Liver (tissue), 9 donors: ENCODE data around the gene SFMBT2. TPM values are rescaled to one million over a fixed set of nuclear protein-coding genes. Genes with fewer than 3 reads are reported as not detected.

Experiments used
- DNase-seq: peaks from one replicate; pipeline ENCODE4 v3.0.0-alpha.2; 2017; ENCODE audit warnings: low spot score
- H3K27ac ChIP-seq, 2 donors: one replicate each; pipeline ENCODE4 v1.7.0; 2013; ENCODE audit warnings: inconsistent platforms in 2 of 2, low read length in 2 of 2, control low read depth in 1 of 2, low read depth in 1 of 2, mild to moderate bottlenecking in 1 of 2
- H3K27me3 ChIP-seq, 4 donors: one replicate each; pipeline versions ENCODE4 v1.6.1 to v1.7.0; 2013; ENCODE audit warnings: low read length in 3 of 4, inconsistent platforms in 1 of 4, mild to moderate bottlenecking in 1 of 4, moderate library complexity in 1 of 4; ENCODE audit not compliant: control insufficient read depth in 4 of 4, insufficient read depth in 4 of 4
- H3K36me3 ChIP-seq, 4 donors: one replicate each; pipeline versions ENCODE4 v1.6.1 to v1.7.0; 2013; ENCODE audit warnings: low read length in 3 of 4, mild to moderate bottlenecking in 3 of 4, low read depth in 1 of 4, moderate library complexity in 1 of 4; ENCODE audit not compliant: control insufficient read depth in 4 of 4, insufficient read depth in 3 of 4
- H3K4me1 ChIP-seq, 4 donors: one replicate each; pipeline versions ENCODE4 v1.6.1 to v1.7.0; 2013; ENCODE audit warnings: low read length in 3 of 4, mild to moderate bottlenecking in 3 of 4, moderate library complexity in 1 of 4; ENCODE audit not compliant: control insufficient read depth in 4 of 4, insufficient read depth in 4 of 4
- H3K4me3 ChIP-seq, 3 donors: one replicate each; pipeline versions ENCODE4 v1.6.1 to v1.7.0; 2013; ENCODE audit warnings: low read length in 3 of 3, control low read depth in 1 of 3, low read depth in 1 of 3, mild to moderate bottlenecking in 1 of 3
- H3K9ac ChIP-seq, 2 donors: one replicate each; pipeline ENCODE4 v1.7.0; 2013; ENCODE audit warnings: low read length in 2 of 2, mild to moderate bottlenecking in 2 of 2, moderate library complexity in 2 of 2, control low read depth in 1 of 2, low read depth in 1 of 2
- H3K9me3 ChIP-seq, 4 donors: one replicate each; pipeline versions ENCODE4 v1.6.1 to v1.7.0; 2013; ENCODE audit warnings: low read length in 3 of 4; ENCODE audit not compliant: control insufficient read depth in 4 of 4
- CTCF ChIP-seq: fragments of 150-350 bp; IDR thresholded peaks from 2 replicates; pipeline ENCODE4 v1.5.1; 2017; ENCODE audit warnings: improper control_type of control experiment, low read depth, low read length; ENCODE audit not compliant: missing input control
- EGR1 ChIP-seq, 2 donors: IDR thresholded peaks; 2 replicates each; pipeline ENCODE4 v1.6.1; 2016 to 2018; ENCODE audit warnings: antibody characterized with exemption in 2 of 2, low read depth in 2 of 2
- FOXA1 ChIP-seq: IDR thresholded peaks from 2 replicates; pipeline ENCODE4 v1.6.1; 2016; ENCODE audit warnings: antibody characterized with exemption
- FOXA2 ChIP-seq: IDR thresholded peaks from 2 replicates; pipeline ENCODE4 v1.6.1; 2016; ENCODE audit warnings: antibody characterized with exemption
- GABPA ChIP-seq, 2 donors: IDR thresholded peaks in 1 of 2; conservative IDR thresholded peaks in 1 of 2; 2 replicates each; pipeline ENCODE4 v1.6.1; 2016; ENCODE audit warnings: antibody characterized with exemption in 2 of 2, mild to moderate bottlenecking in 1 of 2, moderate library complexity in 1 of 2
- HNF4A ChIP-seq, 2 donors: conservative IDR thresholded peaks; 2 replicates each; pipeline ENCODE4 v1.6.1; 2016; ENCODE audit warnings: antibody characterized with exemption in 2 of 2, mild to moderate bottlenecking in 2 of 2
- HNF4G ChIP-seq: IDR thresholded peaks from 2 replicates; pipeline ENCODE4 v1.6.1; 2016; ENCODE audit warnings: antibody characterized with exemption
- JUND ChIP-seq, 2 donors: IDR thresholded peaks; 2 replicates each; pipeline ENCODE4 v1.6.1; 2016; ENCODE audit warnings: antibody characterized with exemption in 2 of 2
- NR2F2 ChIP-seq: IDR thresholded peaks from 2 replicates; pipeline ENCODE4 v1.6.1; 2016; ENCODE audit warnings: antibody characterized with exemption
- RAD21 ChIP-seq, 2 donors: IDR thresholded peaks; 2 replicates each; pipeline ENCODE4 v1.6.1; 2016; ENCODE audit warnings: antibody characterized with exemption in 2 of 2, mild to moderate bottlenecking in 2 of 2
- REST ChIP-seq: IDR thresholded peaks from 2 replicates; pipeline ENCODE4 v1.6.1; 2016; ENCODE audit warnings: antibody characterized with exemption, mild to moderate bottlenecking
- RXRA ChIP-seq, 2 donors: IDR thresholded peaks; 2 replicates each; pipeline ENCODE4 v1.6.1; 2017 to 2018; ENCODE audit warnings: antibody characterized with exemption in 2 of 2, mild to moderate bottlenecking in 1 of 2
- SP1 ChIP-seq: IDR thresholded peaks from 2 replicates; pipeline ENCODE4 v1.6.1; 2018; ENCODE audit warnings: antibody characterized with exemption, mild to moderate bottlenecking
- TAF1 ChIP-seq: conservative IDR thresholded peaks from 2 replicates; pipeline ENCODE4 v1.6.1; 2016; ENCODE audit warnings: antibody characterized with exemption, mild to moderate bottlenecking
- YY1 ChIP-seq: IDR thresholded peaks from 2 replicates; pipeline ENCODE4 v1.6.1; 2016; ENCODE audit warnings: antibody characterized with exemption, mild to moderate bottlenecking
- WGBS: extraction: QIAGEN DNeasy Blood & Tissue Kit; methylation state at CpG from one replicate; pipeline ENCODE4 v1.1.7; 2013; 5-methylcytosine and 5-hydroxymethylcytosine counted together
- polyA plus RNA-seq, 2 donors: library from polyadenylated mRNA; stranded (reverse) in 1 of 2; unstranded in 1 of 2; fragments of 200-250 nt in 1 of 2; fragments of >200 nt in 1 of 2; fragmentation: Nextera tagmentation in 1 of 2; extraction: Ambion mirVana in 1 of 2; gene quantifications; one replicate each; pipeline versions ENCODE4 v1.2.1 to v1.2.3, GENCODE V29; 2013 to 2015
- total RNA-seq, 2 donors: library from RNA; depleted of rRNA; stranded (reverse); fragments of >200 nt; gene quantifications; one replicate each; pipeline ENCODE4 v1.2.3, GENCODE V29; 2014
- TF ChIP-seq, protein P1 (sequence below): IDR thresholded peaks from 2 replicates; pipeline ENCODE4 v1.6.1; 2016; ENCODE audit warnings: antibody characterized with exemption
- TF ChIP-seq, protein P2 (sequence below): IDR thresholded peaks from 2 replicates; pipeline ENCODE4 v1.6.1; 2016; ENCODE audit warnings: antibody characterized with exemption
- TF ChIP-seq, protein P3 (sequence below): IDR thresholded peaks from 2 replicates; pipeline ENCODE4 v1.6.1; 2016; ENCODE audit warnings: antibody characterized with exemption
- donor health status: healthy.
- donor health status: healthy.
- donor health status: healthy.
- donor health status: healthy.
- donor health status: healthy.

SFMBT2 gene
- total and polyA plus RNA-seq, 4 donors = 0.46 to 2.8 (median 1.5) TPM

DNA sequence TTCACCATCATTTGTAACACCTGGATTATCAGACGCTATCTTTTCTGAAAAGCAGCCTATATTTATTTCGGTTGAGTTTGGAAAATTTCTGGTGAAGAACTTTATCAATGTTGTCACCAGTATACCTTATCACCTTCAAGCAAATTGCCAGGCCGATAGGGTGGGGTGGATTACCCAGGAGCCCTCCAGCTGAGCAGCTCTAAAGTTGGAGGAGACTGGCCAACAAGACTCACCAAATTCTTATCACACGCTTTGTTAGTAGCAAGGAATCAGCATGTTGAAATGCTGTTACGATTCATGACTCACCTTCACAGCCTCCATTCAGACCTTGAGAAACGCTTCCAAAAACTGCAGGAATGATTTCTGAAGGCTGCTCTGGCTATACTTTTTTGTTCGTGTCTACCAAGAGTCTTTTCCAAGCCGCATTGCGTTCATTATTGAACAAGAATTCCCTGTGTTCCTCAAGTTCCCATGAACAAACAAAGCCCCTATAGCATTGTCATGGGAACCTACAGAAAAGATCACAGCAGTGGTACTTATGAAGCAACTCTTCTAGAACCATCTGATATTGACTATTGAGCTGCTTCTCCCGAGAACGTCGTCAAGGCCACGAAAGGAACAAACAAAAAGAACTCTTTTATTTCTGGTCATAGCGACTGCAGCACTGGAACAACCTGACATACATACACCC lies 291.4 kb downstream of the SFMBT2 start:
- Histone ChIP-seq H3K9me3 (no peaks in the 10 kb centered on the region), H3K36me3 (no peaks in the 10 kb centered on the region), H3K4me1 (no peaks in the 10 kb centered on the region), H3K4me3 (no peak overlapping the region), H3K27me3 (no peaks in the 10 kb centered on the region), H3K9ac (no peak overlapping the region), H3K27ac (no peak overlapping the region)
- 80% methylated on average over 14 of the region's 14 CpGs for WGBS
- DNase-seq = no peak
- TF ChIP-seq FOXA2 (no peak), TAF1 (no peak), RAD21 (IDR thresholded peaks at IDR 0.05) (no peak), FOXA1 (no peak), YY1 (no peak), HNF4A (conservative IDR thresholded peaks at IDR 0.05) (no peak), RXRA (IDR thresholded peaks at IDR 0.05) (no peak), HNF4G (no peak), REST (no peak), CTCF (no peak), EGR1 (IDR thresholded peaks at IDR 0.05; ENCODE audit: low read depth in 2 of 2) (no peak), NR2F2 (no peak), GABPA (IDR thresholded peaks at IDR 0.05 in 1 of 2, conservative IDR thresholded peaks at IDR 0.05 in 1 of 2) (no peak), JUND (IDR thresholded peaks at IDR 0.05) (no peak), SP1 (no peak)
- TF ChIP-seq, protein P1, sequence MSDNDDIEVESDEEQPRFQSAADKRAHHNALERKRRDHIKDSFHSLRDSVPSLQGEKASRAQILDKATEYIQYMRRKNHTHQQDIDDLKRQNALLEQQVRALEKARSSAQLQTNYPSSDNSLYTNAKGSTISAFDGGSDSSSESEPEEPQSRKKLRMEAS = no peak
- TF ChIP-seq, protein P2, sequence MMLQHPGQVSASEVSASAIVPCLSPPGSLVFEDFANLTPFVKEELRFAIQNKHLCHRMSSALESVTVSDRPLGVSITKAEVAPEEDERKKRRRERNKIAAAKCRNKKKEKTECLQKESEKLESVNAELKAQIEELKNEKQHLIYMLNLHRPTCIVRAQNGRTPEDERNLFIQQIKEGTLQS = no peak
- TF ChIP-seq, protein P3, sequence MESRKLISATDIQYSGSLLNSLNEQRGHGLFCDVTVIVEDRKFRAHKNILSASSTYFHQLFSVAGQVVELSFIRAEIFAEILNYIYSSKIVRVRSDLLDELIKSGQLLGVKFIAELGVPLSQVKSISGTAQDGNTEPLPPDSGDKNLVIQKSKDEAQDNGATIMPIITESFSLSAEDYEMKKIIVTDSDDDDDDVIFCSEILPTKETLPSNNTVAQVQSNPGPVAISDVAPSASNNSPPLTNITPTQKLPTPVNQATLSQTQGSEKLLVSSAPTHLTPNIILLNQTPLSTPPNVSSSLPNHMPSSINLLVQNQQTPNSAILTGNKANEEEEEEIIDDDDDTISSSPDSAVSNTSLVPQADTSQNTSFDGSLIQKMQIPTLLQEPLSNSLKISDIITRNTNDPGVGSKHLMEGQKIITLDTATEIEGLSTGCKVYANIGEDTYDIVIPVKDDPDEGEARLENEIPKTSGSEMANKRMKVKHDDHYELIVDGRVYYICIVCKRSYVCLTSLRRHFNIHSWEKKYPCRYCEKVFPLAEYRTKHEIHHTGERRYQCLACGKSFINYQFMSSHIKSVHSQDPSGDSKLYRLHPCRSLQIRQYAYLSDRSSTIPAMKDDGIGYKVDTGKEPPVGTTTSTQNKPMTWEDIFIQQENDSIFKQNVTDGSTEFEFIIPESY = no peak
